ENCODE results near the gene CFDP1. TPM values are rescaled to one million over a fixed set of nuclear protein-coding genes. Genes with fewer than 3 reads are reported as not detected.
"Not testable (repeated sequence)": the region's sequence is repeated elsewhere in the genome, so short reads cannot be mapped to it uniquely, and the experiment has no call there.

CFDP1 gene
- total RNA-seq, 1 experiment from 2014 or later, result 64.1 TPM

GRCh38 chr16:75273054-75273925, 160.0 kb downstream of the CFDP1 start:
- no peaks in the 10 kb centered on the region for H3K9me3 Mint-ChIP-seq (ENCODE audit: low read depth, unreplicated experiment)

GRCh38 chr16:75272629-75273028, 160.7 kb downstream of the CFDP1 start:
- intact Hi-C loops (cut with micrococcal nuclease; ENCODE audit: unreplicated experiment), result loop anchor here (2.0 kb wide), 1 partner anchor 32 kb away; no protein-coding TSS in a partner anchor
- H3K4me3 Mint-ChIP-seq (ENCODE audit: low read depth, unreplicated experiment); H3K36me3 Mint-ChIP-seq (ENCODE audit: insufficient read depth, unreplicated experiment); H3K9me3 Mint-ChIP-seq (ENCODE audit: low read depth, unreplicated experiment); BruUV-seq (replicated peaks); H3K27ac Mint-ChIP-seq (ENCODE audit: unreplicated experiment); H3K27me3 Mint-ChIP-seq (ENCODE audit: unreplicated experiment); DNase-seq: not testable (repeated sequence)
- CTCF ChIA-PET, result interaction anchor here (0.7 kb wide), 1 partner anchor 34 kb away, joined by 3 read pairs; no protein-coding TSS in a partner anchor
- peaks cover 24% of the 10 kb centered on the region for H3K4me1 Mint-ChIP-seq (ENCODE audit: low read depth, unreplicated experiment)

More at GRCh38 chr16:75273054-75273925, 160.0 kb downstream of the CFDP1 start:
- Mint-ChIP-seq H3K4me1 (ENCODE audit: low read depth, unreplicated experiment) (peaks cover 19% of the 10 kb centered on the region), H3K36me3 (ENCODE audit: insufficient read depth, unreplicated experiment) (peaks cover under 1% of the 10 kb centered on the region), H3K27ac (ENCODE audit: unreplicated experiment) (no peak overlapping the region), H3K27me3 (ENCODE audit: unreplicated experiment) (no peaks in the 10 kb centered on the region), H3K4me3 (ENCODE audit: low read depth, unreplicated experiment) (no peak overlapping the region)
- TF ChIP-seq CTCF (IDR thresholded peaks at IDR 0.05; ENCODE audit: unreplicated experiment), result no peak
- no peak for DNase-seq
- CTCF ChIA-PET, result no interaction called here
- intact Hi-C loops (cut with micrococcal nuclease; ENCODE audit: unreplicated experiment), result loop anchor here (2.0 kb wide), 1 partner anchor 32 kb away; no protein-coding TSS in a partner anchor
- no TSS peak for BruUV-seq (replicated peaks)

GRCh38 chr16:75272097-75272551, 161.2 kb downstream of the CFDP1 start:
- no peaks in the 10 kb centered on the region for H3K9me3 Mint-ChIP-seq (ENCODE audit: low read depth, unreplicated experiment)
- peaks cover 8% of the 10 kb centered on the region for H3K36me3 Mint-ChIP-seq (ENCODE audit: insufficient read depth, unreplicated experiment)
- no peak for DNase-seq
- H3K4me3 Mint-ChIP-seq (ENCODE audit: low read depth, unreplicated experiment), result no peak overlapping the region
- peaks cover 26% of the 10 kb centered on the region for H3K4me1 Mint-ChIP-seq (ENCODE audit: low read depth, unreplicated experiment)
- intact Hi-C loops (cut with micrococcal nuclease; ENCODE audit: unreplicated experiment), result loop anchor here (2.0 kb wide), 1 partner anchor 33 kb away; no protein-coding TSS in a partner anchor
- no peak overlapping the region for H3K27ac Mint-ChIP-seq (ENCODE audit: unreplicated experiment)
- no peak for TF ChIP-seq CTCF (IDR thresholded peaks at IDR 0.05; ENCODE audit: unreplicated experiment)
- BruUV-seq (replicated peaks), result no TSS peak
- CTCF ChIA-PET, result interaction anchor here (0.7 kb wide), 1 partner anchor 34 kb away, joined by 3 read pairs; no protein-coding TSS in a partner anchor
- H3K27me3 Mint-ChIP-seq (ENCODE audit: unreplicated experiment), result no peaks in the 10 kb centered on the region

GRCh38 chr16:75271441-75272096, 161.7 kb downstream of the CFDP1 start:
- H3K9me3 Mint-ChIP-seq (ENCODE audit: low read depth, unreplicated experiment), result no peaks in the 10 kb centered on the region
- intact Hi-C loops (cut with micrococcal nuclease; ENCODE audit: unreplicated experiment), result loop anchor here (2.0 kb wide), 1 partner anchor 33 kb away; no protein-coding TSS in a partner anchor
- H3K27ac Mint-ChIP-seq (ENCODE audit: unreplicated experiment), result no peak overlapping the region
- H3K27me3 Mint-ChIP-seq (ENCODE audit: unreplicated experiment), result no peaks in the 10 kb centered on the region
- no peak for TF ChIP-seq CTCF (IDR thresholded peaks at IDR 0.05; ENCODE audit: unreplicated experiment)
- H3K4me1 Mint-ChIP-seq (ENCODE audit: low read depth, unreplicated experiment), result peaks cover 29% of the 10 kb centered on the region
- no peak for DNase-seq
- H3K36me3 Mint-ChIP-seq (ENCODE audit: insufficient read depth, unreplicated experiment), result peaks cover 12% of the 10 kb centered on the region
- CTCF ChIA-PET, result no interaction called here
- H3K4me3 Mint-ChIP-seq (ENCODE audit: low read depth, unreplicated experiment), result no peak overlapping the region
- BruUV-seq (replicated peaks), result no TSS peak

GRCh38 chr16:75269358-75269757, 163.9 kb downstream of the CFDP1 start:
- H3K27ac Mint-ChIP-seq (ENCODE audit: unreplicated experiment); H3K4me3 Mint-ChIP-seq (ENCODE audit: low read depth, unreplicated experiment); H3K27me3 Mint-ChIP-seq (ENCODE audit: unreplicated experiment); BruUV-seq (replicated peaks); H3K9me3 Mint-ChIP-seq (ENCODE audit: low read depth, unreplicated experiment); DNase-seq; intact Hi-C loops (cut with micrococcal nuclease; ENCODE audit: unreplicated experiment); CTCF ChIA-PET: not testable (repeated sequence)
- H3K36me3 Mint-ChIP-seq (ENCODE audit: insufficient read depth, unreplicated experiment), result peaks cover 34% of the 10 kb centered on the region
- peaks cover 39% of the 10 kb centered on the region for H3K4me1 Mint-ChIP-seq (ENCODE audit: low read depth, unreplicated experiment)

Measured in Calu3 (cell line).